ENCODE data around the gene NPTX1.

The NPTX1 gene

DNA sequence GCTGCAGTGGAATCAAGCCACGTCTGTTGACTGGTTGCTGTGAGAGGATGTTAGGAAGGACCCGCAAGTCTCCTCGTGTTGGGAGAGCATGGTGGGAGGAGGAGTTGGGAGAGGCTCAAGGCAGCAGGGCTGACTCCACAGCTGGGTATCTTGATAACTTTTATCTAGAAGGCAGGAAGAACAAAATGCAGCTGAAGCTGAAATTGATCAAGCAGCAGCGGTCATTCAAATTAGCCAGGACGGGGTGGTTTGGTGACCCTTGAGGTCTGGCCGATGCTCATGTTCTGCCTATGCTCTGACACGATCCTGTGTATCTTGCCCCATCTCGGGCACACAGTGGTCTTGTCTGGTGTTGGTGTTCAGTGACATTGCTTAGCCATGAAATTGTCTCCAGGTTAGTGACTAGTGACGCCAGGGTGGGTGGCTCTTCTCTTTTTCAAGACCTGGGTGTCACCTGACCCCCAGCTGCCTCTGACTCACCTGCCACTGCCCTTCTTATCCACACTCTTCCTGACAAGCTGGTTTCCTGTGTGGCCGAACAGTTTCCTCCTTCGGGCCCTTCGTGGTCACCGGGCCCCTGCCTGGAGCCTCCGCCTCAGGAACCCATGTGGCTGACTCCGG is 19.1 kb downstream of the NPTX1 start:
- TF ChIP-seq CTCF (IDR thresholded peaks at IDR 0.05; ENCODE audit: low read depth, low read length, missing control alignments), result no peak
- H3K4me3 ChIP-seq (ENCODE audit: low read depth, low read length), result no peak overlapping the region
- DNase-seq (ENCODE audit: low read depth), result no peak
- in situ Hi-C loops (cut with HindIII; ENCODE audit: low sequenced_read_pairs), result no loop called here

DNA sequence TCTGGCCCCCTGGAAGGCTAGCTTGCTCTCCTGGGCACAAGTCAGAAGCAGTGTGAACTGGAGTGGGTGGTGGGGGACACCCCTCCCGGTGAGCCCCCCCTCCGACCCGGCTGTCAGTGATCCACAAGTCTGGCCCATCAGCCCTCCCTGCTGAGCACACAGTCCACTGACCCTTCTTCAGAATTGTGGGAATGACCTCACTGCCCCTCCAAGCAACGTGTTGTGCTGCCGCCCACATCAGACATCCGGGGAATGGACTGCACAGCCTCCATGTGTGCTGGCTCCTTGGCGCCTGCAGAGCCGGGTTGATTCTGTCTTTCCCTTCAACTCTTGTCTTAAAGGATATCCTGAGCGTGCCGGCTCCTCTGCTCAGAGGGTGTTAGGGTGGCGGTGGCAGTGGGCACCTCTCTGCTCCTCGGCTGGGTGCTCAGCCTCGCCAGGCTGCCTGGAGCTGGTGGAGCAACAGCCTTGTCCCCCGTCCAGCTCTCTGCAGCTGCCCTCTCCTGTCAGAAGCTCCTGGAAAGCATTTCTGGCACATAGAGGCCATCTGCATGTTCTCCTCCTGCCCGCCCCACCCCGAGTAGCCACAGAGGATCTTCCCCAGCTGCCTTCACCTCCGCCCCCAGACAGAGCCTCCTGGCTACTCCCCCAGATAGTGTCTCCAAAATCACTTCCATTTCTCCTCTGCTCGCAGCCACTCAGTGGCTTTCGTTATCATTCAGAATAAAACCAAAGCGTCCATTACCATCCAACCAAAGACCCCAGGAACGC is 19.8 kb downstream of the NPTX1 start:
- H3K4me3 ChIP-seq (ENCODE audit: low read depth, low read length), result no peak overlapping the region
- no peak for DNase-seq (ENCODE audit: low read depth)
- TF ChIP-seq CTCF (IDR thresholded peaks at IDR 0.05; ENCODE audit: low read depth, low read length, missing control alignments), result no peak
- in situ Hi-C loops (cut with HindIII; ENCODE audit: low sequenced_read_pairs), result no loop called here

DNA sequence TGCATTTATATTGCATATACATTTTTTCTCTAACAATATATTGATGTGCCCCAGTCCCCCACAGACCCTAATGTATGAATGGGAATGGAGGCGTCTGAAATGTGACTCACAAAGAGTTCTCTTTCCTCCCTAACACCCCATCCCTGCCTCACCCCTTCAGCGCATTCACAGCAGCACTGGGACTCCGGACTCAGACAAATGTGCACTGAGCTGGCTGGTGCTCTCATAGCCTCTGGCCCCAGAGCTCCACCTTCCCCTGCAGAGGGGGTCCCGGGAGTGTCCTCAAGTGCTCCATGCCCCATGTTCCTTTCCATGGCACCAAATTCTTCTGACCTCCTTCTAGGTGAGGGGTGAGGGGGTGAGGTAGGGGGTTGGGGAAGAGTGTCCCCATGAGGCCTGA is 20.6 kb downstream of the NPTX1 start:
- DNase-seq (ENCODE audit: low read depth), result no peak
- no peak overlapping the region for H3K4me3 ChIP-seq (ENCODE audit: low read depth, low read length)
- in situ Hi-C loops (cut with HindIII; ENCODE audit: low sequenced_read_pairs), result no loop called here

GRCh38 chr17:80455336-80455710 is 21.1 kb downstream of the NPTX1 start:
- in situ Hi-C loops (cut with HindIII; ENCODE audit: low sequenced_read_pairs), result no loop called here
- H3K4me3 ChIP-seq (ENCODE audit: low read depth, low read length), result peak overlapping the region; percentile 71
- no peak for DNase-seq (ENCODE audit: low read depth)
- no peak for TF ChIP-seq CTCF (IDR thresholded peaks at IDR 0.05; ENCODE audit: low read depth, low read length, missing control alignments)

More for the DNA sequence above, 20.6 kb downstream of the NPTX1 start:
- TF ChIP-seq CTCF (IDR thresholded peaks at IDR 0.05; ENCODE audit: low read depth, low read length, missing control alignments), result no peak

- DNase-seq (ENCODE audit: low read depth), result peak; percentile 91
- peak overlapping the region; percentile 71 for H3K4me3 ChIP-seq (ENCODE audit: low read depth, low read length)
- TF ChIP-seq CTCF (IDR thresholded peaks at IDR 0.05; ENCODE audit: low read depth, low read length, missing control alignments), result no peak
- in situ Hi-C loops (cut with HindIII; ENCODE audit: low sequenced_read_pairs), result no loop called here
These were observed 21.7 kb downstream of the NPTX1 start for GRCh38 chr17:80454557-80455335.

DNA sequence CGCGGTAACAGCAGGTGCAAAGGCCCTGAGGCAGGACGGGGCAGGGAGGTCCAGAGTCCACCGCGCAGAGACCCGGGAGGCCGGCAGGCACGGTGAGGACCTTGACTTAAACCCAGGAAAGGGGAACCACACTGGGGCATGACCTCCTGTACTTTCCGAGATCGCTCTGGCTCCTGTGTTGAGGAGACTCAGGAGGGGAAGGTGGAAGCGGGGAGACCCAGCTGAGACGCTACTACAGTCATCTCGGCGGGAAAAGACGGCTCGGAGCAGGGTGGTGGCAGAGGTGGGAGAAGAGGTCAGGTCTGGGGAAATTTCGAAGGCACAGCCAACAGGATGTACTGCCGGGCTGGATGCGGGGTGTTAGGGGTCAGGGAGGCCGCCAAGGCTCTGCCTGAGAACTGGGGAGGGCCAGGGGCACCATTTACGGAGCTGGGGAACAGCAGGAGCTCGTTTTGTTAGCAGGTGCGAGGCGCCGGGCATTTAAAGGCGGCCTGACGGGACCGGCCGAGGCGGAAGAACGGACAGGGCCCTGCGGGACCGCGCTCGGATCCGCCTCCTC is 22.3 kb downstream of the NPTX1 start:
- no peak for TF ChIP-seq CTCF (IDR thresholded peaks at IDR 0.05; ENCODE audit: low read depth, low read length, missing control alignments)
- no peak for DNase-seq (ENCODE audit: low read depth)
- H3K4me3 ChIP-seq (ENCODE audit: low read depth, low read length), result peak overlapping the region; percentile 71
- in situ Hi-C loops (cut with HindIII; ENCODE audit: low sequenced_read_pairs), result no loop called here

Measured in astrocyte of the cerebellum (primary cell).